ENCODE results near the gene MRPS5.

MRPS5 gene

GRCh38 chr2:95058989-95059641, 62.5 kb downstream of the MRPS5 start:
- no peak for DNase-seq

GRCh38 chr2:95058466-95058988, 63.1 kb downstream of the MRPS5 start:
- no peak for DNase-seq

- no peak for DNase-seq
These were observed 63.9 kb downstream of the MRPS5 start for GRCh38 chr2:95057535-95058370.

GRCh38 chr2:95056461-95057459, 64.8 kb downstream of the MRPS5 start:
- DNase-seq, result no peak

- DNase-seq, result no peak
These were observed 65.6 kb downstream of the MRPS5 start for GRCh38 chr2:95056044-95056443.

GRCh38 chr2:95055262-95055661, 66.3 kb downstream of the MRPS5 start:
- DNase-seq, result no peak

GRCh38 chr2:95054016-95054415, 67.6 kb downstream of the MRPS5 start:
- DNase-seq, result no peak

GRCh38 chr2:95053543-95053942, 68.1 kb downstream of the MRPS5 start:
- no peak for DNase-seq

- DNase-seq, result no peak
These were observed 68.7 kb downstream of the MRPS5 start for GRCh38 chr2:95052804-95053479.

GRCh38 chr2:95052307-95052706, 69.3 kb downstream of the MRPS5 start:
- no peak for DNase-seq

GRCh38 chr2:95051626-95052025, 70.0 kb downstream of the MRPS5 start:
- DNase-seq, result no peak

- DNase-seq, result no peak
These were observed 71.0 kb downstream of the MRPS5 start for GRCh38 chr2:95050385-95051300.

- no peak for DNase-seq
These were observed 71.6 kb downstream of the MRPS5 start for GRCh38 chr2:95049961-95050360.

- no peak for DNase-seq
These were observed 72.0 kb downstream of the MRPS5 start for GRCh38 chr2:95049683-95049955.

GRCh38 chr2:95048825-95049682, 72.6 kb downstream of the MRPS5 start:
- no peak for DNase-seq

- DNase-seq, result peak; percentile 62
These were observed 73.7 kb downstream of the MRPS5 start for GRCh38 chr2:95047629-95048510.

GRCh38 chr2:95046371-95047112, 75.1 kb downstream of the MRPS5 start:
- no peak for DNase-seq

- no peak for DNase-seq
These were observed 77.0 kb downstream of the MRPS5 start for GRCh38 chr2:95044601-95045000.
